ENCODE results near the gene VTCN1.

DNA sequence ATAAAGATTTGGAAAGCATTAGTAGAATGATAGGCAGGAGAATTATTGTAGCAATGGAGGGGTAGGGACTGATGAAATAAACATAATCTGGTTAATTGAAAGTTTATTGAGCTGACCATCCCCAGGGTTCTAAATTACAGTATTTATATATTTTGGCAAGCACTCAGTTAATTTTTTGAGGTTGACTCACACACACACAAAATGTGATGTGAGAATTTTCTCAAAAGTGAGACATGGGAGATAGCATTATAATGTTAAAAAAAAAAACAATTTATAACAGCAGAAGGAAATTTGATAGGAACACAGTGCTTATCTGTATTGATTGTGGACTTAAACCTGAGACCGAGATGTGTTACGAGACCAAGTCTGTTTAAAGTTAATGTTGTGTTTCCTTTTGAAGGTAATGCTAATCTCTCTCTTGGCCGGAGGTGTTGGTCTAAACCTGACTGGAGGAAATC, 113.7 kb downstream of the VTCN1 start:
- TF ChIP-seq, protein P1, sequence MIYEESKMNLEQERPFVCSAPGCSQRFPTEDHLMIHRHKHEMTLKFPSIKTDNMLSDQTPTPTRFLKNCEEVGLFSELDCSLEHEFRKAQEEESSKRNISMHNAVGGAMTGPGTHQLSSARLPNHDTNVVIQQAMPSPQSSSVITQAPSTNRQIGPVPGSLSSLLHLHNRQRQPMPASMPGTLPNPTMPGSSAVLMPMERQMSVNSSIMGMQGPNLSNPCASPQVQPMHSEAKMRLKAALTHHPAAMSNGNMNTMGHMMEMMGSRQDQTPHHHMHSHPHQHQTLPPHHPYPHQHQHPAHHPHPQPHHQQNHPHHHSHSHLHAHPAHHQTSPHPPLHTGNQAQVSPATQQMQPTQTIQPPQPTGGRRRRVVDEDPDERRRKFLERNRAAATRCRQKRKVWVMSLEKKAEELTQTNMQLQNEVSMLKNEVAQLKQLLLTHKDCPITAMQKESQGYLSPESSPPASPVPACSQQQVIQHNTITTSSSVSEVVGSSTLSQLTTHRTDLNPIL (CRISPR knock-in tag; IDR thresholded peaks at IDR 0.05; ENCODE audit: low read depth): peak; percentile 56; the same call in 1 of the 2 replicates
- no peak for TF ChIP-seq ZFP30 (CRISPR knock-in tag; IDR thresholded peaks at IDR 0.05)
- TF ChIP-seq ARNTL (CRISPR knock-in tag; IDR thresholded peaks at IDR 0.05; ENCODE audit: borderline replicate concordance, low read depth): no peak
- no peak for TF ChIP-seq GLIS3 (CRISPR knock-in tag; IDR thresholded peaks at IDR 0.05)
- TF ChIP-seq, protein P2, sequence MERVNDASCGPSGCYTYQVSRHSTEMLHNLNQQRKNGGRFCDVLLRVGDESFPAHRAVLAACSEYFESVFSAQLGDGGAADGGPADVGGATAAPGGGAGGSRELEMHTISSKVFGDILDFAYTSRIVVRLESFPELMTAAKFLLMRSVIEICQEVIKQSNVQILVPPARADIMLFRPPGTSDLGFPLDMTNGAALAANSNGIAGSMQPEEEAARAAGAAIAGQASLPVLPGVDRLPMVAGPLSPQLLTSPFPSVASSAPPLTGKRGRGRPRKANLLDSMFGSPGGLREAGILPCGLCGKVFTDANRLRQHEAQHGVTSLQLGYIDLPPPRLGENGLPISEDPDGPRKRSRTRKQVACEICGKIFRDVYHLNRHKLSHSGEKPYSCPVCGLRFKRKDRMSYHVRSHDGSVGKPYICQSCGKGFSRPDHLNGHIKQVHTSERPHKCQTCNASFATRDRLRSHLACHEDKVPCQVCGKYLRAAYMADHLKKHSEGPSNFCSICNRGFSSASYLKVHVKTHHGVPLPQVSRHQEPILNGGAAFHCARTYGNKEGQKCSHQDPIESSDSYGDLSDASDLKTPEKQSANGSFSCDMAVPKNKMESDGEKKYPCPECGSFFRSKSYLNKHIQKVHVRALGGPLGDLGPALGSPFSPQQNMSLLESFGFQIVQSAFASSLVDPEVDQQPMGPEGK (CRISPR knock-in tag; IDR thresholded peaks at IDR 0.05; ENCODE audit: borderline replicate concordance): no peak
- TF ChIP-seq CSDC2 (CRISPR knock-in tag; IDR thresholded peaks at IDR 0.05): no peak
- TF ChIP-seq, protein P3, sequence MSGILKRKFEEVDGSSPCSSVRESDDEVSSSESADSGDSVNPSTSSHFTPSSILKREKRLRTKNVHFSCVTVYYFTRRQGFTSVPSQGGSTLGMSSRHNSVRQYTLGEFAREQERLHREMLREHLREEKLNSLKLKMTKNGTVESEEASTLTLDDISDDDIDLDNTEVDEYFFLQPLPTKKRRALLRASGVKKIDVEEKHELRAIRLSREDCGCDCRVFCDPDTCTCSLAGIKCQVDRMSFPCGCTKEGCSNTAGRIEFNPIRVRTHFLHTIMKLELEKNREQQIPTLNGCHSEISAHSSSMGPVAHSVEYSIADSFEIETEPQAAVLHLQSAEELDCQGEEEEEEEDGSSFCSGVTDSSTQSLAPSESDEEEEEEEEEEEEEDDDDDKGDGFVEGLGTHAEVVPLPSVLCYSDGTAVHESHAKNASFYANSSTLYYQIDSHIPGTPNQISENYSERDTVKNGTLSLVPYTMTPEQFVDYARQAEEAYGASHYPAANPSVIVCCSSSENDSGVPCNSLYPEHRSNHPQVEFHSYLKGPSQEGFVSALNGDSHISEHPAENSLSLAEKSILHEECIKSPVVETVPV (CRISPR knock-in tag; IDR thresholded peaks at IDR 0.05): no peak
- TF ChIP-seq TCF4 (CRISPR knock-in tag; IDR thresholded peaks at IDR 0.05; ENCODE audit: borderline replicate concordance): no peak
- no peak for TF ChIP-seq ZFP3 (CRISPR knock-in tag; IDR thresholded peaks at IDR 0.05)
- TF ChIP-seq, protein P4, sequence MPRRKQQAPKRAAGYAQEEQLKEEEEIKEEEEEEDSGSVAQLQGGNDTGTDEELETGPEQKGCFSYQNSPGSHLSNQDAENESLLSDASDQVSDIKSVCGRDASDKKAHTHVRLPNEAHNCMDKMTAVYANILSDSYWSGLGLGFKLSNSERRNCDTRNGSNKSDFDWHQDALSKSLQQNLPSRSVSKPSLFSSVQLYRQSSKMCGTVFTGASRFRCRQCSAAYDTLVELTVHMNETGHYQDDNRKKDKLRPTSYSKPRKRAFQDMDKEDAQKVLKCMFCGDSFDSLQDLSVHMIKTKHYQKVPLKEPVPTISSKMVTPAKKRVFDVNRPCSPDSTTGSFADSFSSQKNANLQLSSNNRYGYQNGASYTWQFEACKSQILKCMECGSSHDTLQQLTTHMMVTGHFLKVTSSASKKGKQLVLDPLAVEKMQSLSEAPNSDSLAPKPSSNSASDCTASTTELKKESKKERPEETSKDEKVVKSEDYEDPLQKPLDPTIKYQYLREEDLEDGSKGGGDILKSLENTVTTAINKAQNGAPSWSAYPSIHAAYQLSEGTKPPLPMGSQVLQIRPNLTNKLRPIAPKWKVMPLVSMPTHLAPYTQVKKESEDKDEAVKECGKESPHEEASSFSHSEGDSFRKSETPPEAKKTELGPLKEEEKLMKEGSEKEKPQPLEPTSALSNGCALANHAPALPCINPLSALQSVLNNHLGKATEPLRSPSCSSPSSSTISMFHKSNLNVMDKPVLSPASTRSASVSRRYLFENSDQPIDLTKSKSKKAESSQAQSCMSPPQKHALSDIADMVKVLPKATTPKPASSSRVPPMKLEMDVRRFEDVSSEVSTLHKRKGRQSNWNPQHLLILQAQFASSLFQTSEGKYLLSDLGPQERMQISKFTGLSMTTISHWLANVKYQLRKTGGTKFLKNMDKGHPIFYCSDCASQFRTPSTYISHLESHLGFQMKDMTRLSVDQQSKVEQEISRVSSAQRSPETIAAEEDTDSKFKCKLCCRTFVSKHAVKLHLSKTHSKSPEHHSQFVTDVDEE (CRISPR knock-in tag; IDR thresholded peaks at IDR 0.05): no peak
